ENCODE data around the gene FILIP1L. TPM values are rescaled to one million over a fixed set of nuclear protein-coding genes. Genes with fewer than 3 reads are reported as not detected.

Gene FILIP1L
- total RNA-seq, 1 experiment from 2014 or later, result not detected

- no peak for DNase-seq (ENCODE audit: low read depth)
These were observed 104.2 kb downstream of the FILIP1L start for GRCh38 chr3:100010087-100010417.

GRCh38 chr3:100009276-100010086 is 104.8 kb downstream of the FILIP1L start:
- no peak for DNase-seq (ENCODE audit: low read depth)

- DNase-seq (ENCODE audit: low read depth), result no peak
These were observed 106.1 kb downstream of the FILIP1L start for GRCh38 chr3:100008081-100008698.

- DNase-seq (ENCODE audit: low read depth), result no peak
These were observed 107.0 kb downstream of the FILIP1L start for GRCh38 chr3:100007313-100007712.

- no peak for DNase-seq (ENCODE audit: low read depth)
These were observed 107.6 kb downstream of the FILIP1L start for GRCh38 chr3:100006570-100007271.

GRCh38 chr3:100005665-100006393 is 108.5 kb downstream of the FILIP1L start:
- no peak for DNase-seq (ENCODE audit: low read depth)

- no peak for DNase-seq (ENCODE audit: low read depth)
These were observed 109.4 kb downstream of the FILIP1L start for GRCh38 chr3:100004931-100005330.

- DNase-seq (ENCODE audit: low read depth), result no peak
These were observed 110.4 kb downstream of the FILIP1L start for GRCh38 chr3:100003609-100004503.

- peak; percentile 90 for DNase-seq (ENCODE audit: low read depth)
These were observed 111.5 kb downstream of the FILIP1L start for GRCh38 chr3:100002599-100003350.

GRCh38 chr3:100001526-100002270 is 112.6 kb downstream of the FILIP1L start:
- DNase-seq (ENCODE audit: low read depth), result no peak

GRCh38 chr3:100001083-100001482 is 113.2 kb downstream of the FILIP1L start:
- no peak for DNase-seq (ENCODE audit: low read depth)

- DNase-seq (ENCODE audit: low read depth), result no peak
These were observed 114.8 kb downstream of the FILIP1L start for GRCh38 chr3:99999536-99999935.

GRCh38 chr3:99997293-99997692 is 117.0 kb downstream of the FILIP1L start:
- no peak for DNase-seq (ENCODE audit: low read depth)

- no peak for DNase-seq (ENCODE audit: low read depth)
These were observed 124.1 kb downstream of the FILIP1L start for GRCh38 chr3:99990179-99990578.

GRCh38 chr3:99984668-99985067 is 129.6 kb downstream of the FILIP1L start:
- DNase-seq (ENCODE audit: low read depth), result no peak

- DNase-seq (ENCODE audit: low read depth), result no peak
These were observed 130.2 kb downstream of the FILIP1L start for GRCh38 chr3:99984139-99984538.

- no peak for DNase-seq (ENCODE audit: low read depth)
These were observed 131.7 kb downstream of the FILIP1L start for GRCh38 chr3:99982650-99983049.

GRCh38 chr3:99981138-99981537 is 133.2 kb downstream of the FILIP1L start:
- no peak for DNase-seq (ENCODE audit: low read depth)

GRCh38 chr3:99980606-99981005 is 133.7 kb downstream of the FILIP1L start:
- no peak for DNase-seq (ENCODE audit: low read depth)

All from HT1080 (cell line).